Mammary epithelial cell (primary cell): ENCODE data around the gene NCF2.

Experiments used
- EZH2 ChIP-seq: IDR thresholded peaks from 2 replicates; pipeline ENCODE4 v1.6.1; 2012; ENCODE audit warnings: low read length, inconsistent platforms, borderline replicate concordance
- TF ChIP-seq, protein P1 (sequence below), 2 donors: IDR thresholded peaks in 1 of 2; conservative IDR thresholded peaks in 1 of 2; 2 replicates each; pipeline ENCODE4 v1.5.1; 2011 to 2012; ENCODE audit warnings: inconsistent platforms in 2 of 2, low read length in 2 of 2, mild to moderate bottlenecking in 2 of 2, control low read depth in 1 of 2, low read depth in 1 of 2; ENCODE audit not compliant: insufficient read depth in 1 of 2; ENCODE audit errors: extremely low read depth in 1 of 2

DNA sequence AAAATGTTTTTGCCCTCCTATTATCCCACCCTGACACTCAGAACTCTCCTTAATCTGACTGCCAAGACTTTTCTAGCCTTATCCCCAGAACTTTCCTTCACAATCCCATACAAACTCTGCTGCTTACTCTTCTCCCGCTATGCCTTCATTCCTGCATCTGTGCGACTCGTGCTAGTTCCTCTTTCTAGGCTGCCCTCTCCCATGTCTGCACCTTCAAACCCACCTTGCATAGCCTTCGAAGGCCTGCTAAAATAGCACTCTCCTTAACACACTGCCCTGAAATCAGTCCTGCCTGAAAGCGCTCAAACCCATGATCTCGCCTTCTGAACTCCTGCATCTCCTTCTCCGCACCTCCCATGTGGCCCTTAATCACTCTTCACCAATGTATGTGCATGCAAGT lies 2.5 kb upstream of the NCF2 start:
- TF ChIP-seq, protein P1, sequence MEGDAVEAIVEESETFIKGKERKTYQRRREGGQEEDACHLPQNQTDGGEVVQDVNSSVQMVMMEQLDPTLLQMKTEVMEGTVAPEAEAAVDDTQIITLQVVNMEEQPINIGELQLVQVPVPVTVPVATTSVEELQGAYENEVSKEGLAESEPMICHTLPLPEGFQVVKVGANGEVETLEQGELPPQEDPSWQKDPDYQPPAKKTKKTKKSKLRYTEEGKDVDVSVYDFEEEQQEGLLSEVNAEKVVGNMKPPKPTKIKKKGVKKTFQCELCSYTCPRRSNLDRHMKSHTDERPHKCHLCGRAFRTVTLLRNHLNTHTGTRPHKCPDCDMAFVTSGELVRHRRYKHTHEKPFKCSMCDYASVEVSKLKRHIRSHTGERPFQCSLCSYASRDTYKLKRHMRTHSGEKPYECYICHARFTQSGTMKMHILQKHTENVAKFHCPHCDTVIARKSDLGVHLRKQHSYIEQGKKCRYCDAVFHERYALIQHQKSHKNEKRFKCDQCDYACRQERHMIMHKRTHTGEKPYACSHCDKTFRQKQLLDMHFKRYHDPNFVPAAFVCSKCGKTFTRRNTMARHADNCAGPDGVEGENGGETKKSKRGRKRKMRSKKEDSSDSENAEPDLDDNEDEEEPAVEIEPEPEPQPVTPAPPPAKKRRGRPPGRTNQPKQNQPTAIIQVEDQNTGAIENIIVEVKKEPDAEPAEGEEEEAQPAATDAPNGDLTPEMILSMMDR (conservative IDR thresholded peaks at IDR 0.05 in 1 of 2, IDR thresholded peaks at IDR 0.05 in 1 of 2; ENCODE audit: extremely low read depth in 1 of 2, insufficient read depth in 1 of 2, low read depth in 1 of 2, low read length in 2 of 2): no peak
- TF ChIP-seq EZH2: no peak
